Endothelial cell of umbilical vein (primary cell): ENCODE measurements around the gene EDN2. TPM values are rescaled to one million over a fixed set of nuclear protein-coding genes. Genes with fewer than 3 reads are reported as not detected.
A peak's percentile ranks its signal among the peaks of the same experiment; 100 is the strongest.

Experiments used
- BruUV-seq: library from RNA; stranded (reverse); fragments of 400-500 nt; replicated peaks from 2 replicates; lab custom pipeline; 2021; lab: Mats Ljungman, UMichigan
- CTCF ChIA-PET: fragments of 300-600, 350-600 bp; sonication (Branson Sonifier 250); formaldehyde crosslinking; loops from one replicate; lab custom pipeline; 2021; ENCODE audit warnings: antibody characterized with exemption, inconsistent platforms; lab: Charles Lee
- POLR2A ChIA-PET: fragments of 300-600, 350-600 bp; sonication (Branson Sonifier 250); formaldehyde crosslinking; loops from one replicate; lab custom pipeline; 2021; ENCODE audit warnings: antibody characterized with exemption, inconsistent platforms; lab: Charles Lee
- DNase-seq: peaks from one replicate; pipeline ENCODE4 v3.0.0-alpha.2; 2011; ENCODE audit warnings: low read depth, low spot score
- FAIRE-seq: peaks from 2 replicates; lab custom pipeline; 2011; peaks lifted over from hg19 to GRCh38; lab: Jason Lieb, UNC
- H2AFZ ChIP-seq: 2 replicates; pipeline ENCODE4 v1.6.0; 2012; ENCODE audit warnings: low read depth, low read length, control low read depth, inconsistent platforms
- H3K27ac ChIP-seq: 2 replicates; pipeline ENCODE4 v1.5.1; 2011; ENCODE audit warnings: low read depth, mild to moderate bottlenecking, control low read depth, low read length, moderate library complexity; ENCODE audit not compliant: insufficient read depth
- H3K27me3 ChIP-seq, 2 experiments: 2 replicates each; pipeline versions ENCODE4 v1.6.0 to v1.6.1; 2011; ENCODE audit warnings: low read length in 2 of 2, mixed read lengths in 1 of 2; ENCODE audit not compliant: control insufficient read depth in 2 of 2, insufficient read depth in 2 of 2
- H3K36me3 ChIP-seq, 2 experiments: 2 replicates in 1 of 2; 3 replicates in 1 of 2; pipeline ENCODE4 v1.5.1; 2011; ENCODE audit warnings: low read length in 2 of 2, mild to moderate bottlenecking in 1 of 2, moderate library complexity in 1 of 2; ENCODE audit not compliant: control insufficient read depth in 2 of 2, insufficient read depth in 2 of 2; ENCODE audit errors: extremely low read depth in 1 of 2
- H3K4me1 ChIP-seq: 3 replicates; pipeline ENCODE4 v1.5.1; 2011; ENCODE audit warnings: mild to moderate bottlenecking, low read length; ENCODE audit not compliant: control insufficient read depth, insufficient read depth; ENCODE audit errors: extremely low read depth
- H3K4me2 ChIP-seq: 2 replicates; pipeline ENCODE4 v1.6.1; 2011; ENCODE audit warnings: low read length, control low read depth, mixed read lengths; ENCODE audit not compliant: insufficient read depth
- H3K4me3 ChIP-seq, 3 experiments: fragments of 200-600 bp in 1 of 3; sonication (generic), shearing (Covaris generic) in 1 of 3; replicated peaks in 1 of 3; 2 replicates each; pipeline ENCODE4 v1.5.1; 2011 to 2016; ENCODE audit warnings: control low read depth in 3 of 3, low read length in 3 of 3, mild to moderate bottlenecking in 2 of 3, inconsistent platforms in 1 of 3, low read depth in 1 of 3, moderate library complexity in 1 of 3; ENCODE audit not compliant: insufficient read depth in 1 of 3
- H3K79me2 ChIP-seq: 2 replicates; pipeline ENCODE4 v1.6.0; 2012; ENCODE audit warnings: low read length, inconsistent platforms; ENCODE audit not compliant: control insufficient read depth, insufficient read depth
- H3K9ac ChIP-seq: replicated peaks from 2 replicates; pipeline ENCODE3; 2011; ENCODE audit warnings: low read length, control low read depth; ENCODE audit not compliant: insufficient read depth; ENCODE audit errors: extremely low read depth
- H3K9me1 ChIP-seq: replicated peaks from 3 replicates; pipeline ENCODE4 v1.6.0; 2011; ENCODE audit warnings: mild to moderate bottlenecking, low read length; ENCODE audit not compliant: control insufficient read depth, insufficient read depth; ENCODE audit errors: extremely low read depth
- H3K9me3 ChIP-seq: replicated peaks from 2 replicates; pipeline ENCODE4 v1.5.1; 2012; ENCODE audit warnings: low read length, inconsistent platforms; ENCODE audit not compliant: control insufficient read depth, insufficient read depth
- H4K20me1 ChIP-seq: replicated peaks from 2 replicates; pipeline ENCODE3; 2011; ENCODE audit warnings: mild to moderate bottlenecking, low read length; ENCODE audit not compliant: control insufficient read depth, insufficient read depth; ENCODE audit errors: extremely low read depth
- EZH2 ChIP-seq: IDR thresholded peaks from 2 replicates; pipeline ENCODE4 v1.6.1; 2012; ENCODE audit warnings: borderline replicate concordance, low read depth, mild to moderate bottlenecking, moderate library complexity, low read length, inconsistent platforms; ENCODE audit not compliant: severe bottlenecking
- FOS ChIP-seq: IDR thresholded peaks from 2 replicates; pipeline ENCODE4 v1.6.1; 2011; ENCODE audit warnings: mild to moderate bottlenecking, low read length, moderate library complexity, borderline replicate concordance; ENCODE audit not compliant: insufficient read depth
- GATA2 ChIP-seq: IDR thresholded peaks from 2 replicates; pipeline ENCODE4 v1.7.0; 2011; ENCODE audit warnings: low read depth, mild to moderate bottlenecking, moderate library complexity, mixed read lengths, low read length; ENCODE audit not compliant: insufficient read length, insufficient read depth
- JUN ChIP-seq: IDR thresholded peaks from 2 replicates; pipeline ENCODE4 v1.6.1; 2011; ENCODE audit warnings: borderline replicate concordance, low read depth; ENCODE audit not compliant: insufficient read length, insufficient read depth
- MYC ChIP-seq: IDR thresholded peaks from one replicate; pipeline ENCODE4 v1.6.1; 2011; ENCODE audit warnings: mild to moderate bottlenecking, low read depth, low read length
- POLR2A ChIP-seq: IDR thresholded peaks from 2 replicates; pipeline ENCODE4 v1.6.1; 2012; ENCODE audit warnings: low read depth, mild to moderate bottlenecking, control low read depth, low read length
- POLR2AphosphoS5 ChIP-seq: IDR thresholded peaks from 2 replicates; pipeline ENCODE4 v1.6.1; 2012; ENCODE audit warnings: low read depth, mild to moderate bottlenecking, control low read depth, low read length, moderate library complexity; ENCODE audit not compliant: insufficient read depth
- dilution Hi-C: fragments of 300-500 bp; cut with MboI; formaldehyde crosslinking; loops from one replicate; pipeline ENCODE4 v1.15.0; 2019; ENCODE audit warnings: low sequenced_read_pairs; ENCODE audit not compliant: extremely low pct_ligation_motif_present
- intact Hi-C: fragments of 100-400 bp; cut with micrococcal nuclease; formaldehyde crosslinking; loops from one replicate; pipeline ENCODE4 v1.10.0; 2022
- polyA plus RNA-seq, 4 experiments: library from polyadenylated mRNA; depleted of rRNA in 3 of 4; stranded (reverse) in 3 of 4; unstranded in 1 of 4; fragments of >200 nt; gene quantifications; 2 replicates each; pipeline versions ENCODE4 v1.2.1 to v1.2.3, GENCODE V29; 2011 to 2012; ENCODE audit warnings: missing spikeins in 1 of 4
- total RNA-seq: library from RNA; stranded (reverse); gene quantifications from 2 replicates; pipeline ENCODE4 v1.2.3, GENCODE V29; 2021
- TF ChIP-seq, protein P1 (sequence below): IDR thresholded peaks from 2 replicates; pipeline ENCODE4 v1.6.1; 2011; ENCODE audit not compliant: insufficient read depth, insufficient read length
- TF ChIP-seq, protein P2 (sequence below), 2 donors: IDR thresholded peaks; 1 replicate in 1 of 2; 2 replicates in 1 of 2; pipeline ENCODE4 v1.5.1; 2011; ENCODE audit warnings: low read length in 2 of 2, mild to moderate bottlenecking in 2 of 2, moderate library complexity in 2 of 2, control low read depth in 1 of 2, inconsistent platforms in 1 of 2, low read depth in 1 of 2; ENCODE audit not compliant: insufficient read depth in 1 of 2; ENCODE audit errors: extremely low read depth in 1 of 2

Gene EDN2
- total and polyA plus RNA-seq, 2 donors (not counting 3 experiments of a cell fraction or from before 2014, with no cell fraction given), result not detected

DNA sequence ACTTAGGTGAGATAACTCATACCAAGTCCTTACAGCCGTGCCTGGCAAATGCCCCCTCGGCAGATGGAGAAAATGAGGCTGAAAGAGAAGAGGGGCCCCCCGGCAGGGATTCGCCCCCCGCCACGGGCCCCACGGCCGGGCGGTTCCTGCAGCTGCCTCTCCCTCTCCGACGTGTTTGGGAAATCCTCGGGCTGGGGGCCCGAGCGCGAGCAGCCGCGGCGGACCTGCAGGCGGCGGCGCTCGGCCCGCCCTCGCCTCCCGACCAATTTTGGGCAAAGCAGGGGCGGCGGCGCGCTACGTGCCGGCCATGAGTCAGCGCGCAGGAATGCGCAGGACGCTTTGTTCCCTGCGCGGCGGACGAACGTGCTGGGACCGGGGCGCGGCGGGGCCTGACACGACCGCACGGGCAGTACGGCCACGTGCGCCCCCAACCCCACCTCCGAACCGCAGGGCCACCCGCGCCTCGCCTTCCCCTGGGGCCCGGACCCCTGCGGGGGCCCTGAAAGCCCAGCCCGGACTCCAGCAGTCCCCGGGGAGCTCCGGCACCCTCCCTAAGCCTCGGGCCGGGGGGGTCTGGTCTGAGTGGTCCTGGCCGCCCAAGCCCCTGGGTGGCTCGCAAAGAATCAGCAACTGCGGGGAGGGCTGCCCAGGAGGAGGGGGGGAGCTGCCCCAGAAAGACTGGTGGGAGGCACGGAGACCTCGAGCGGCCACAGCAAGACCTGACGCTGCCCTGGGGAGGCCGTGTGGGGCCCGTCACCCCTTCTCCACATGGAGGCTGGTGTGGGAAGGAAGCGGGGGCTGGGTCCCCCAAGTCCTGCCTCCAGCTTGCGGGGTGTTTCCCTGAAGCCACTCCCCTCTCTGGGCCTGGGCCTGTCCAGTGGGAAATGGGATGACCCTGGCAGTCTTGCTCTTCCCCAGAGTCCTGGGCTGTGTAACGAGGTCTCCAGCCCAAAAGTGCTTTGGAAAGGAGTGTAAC lies 11.9 kb upstream of the EDN2 start:
- CTCF ChIA-PET, result interaction anchor here (3.2 kb wide), 1 partner anchor 20 kb away, joined by 13 read pairs; no protein-coding TSS in a partner anchor
- FAIRE-seq, result peak; percentile 80
- TF ChIP-seq GATA2, result no peak
- TF ChIP-seq, protein P1, sequence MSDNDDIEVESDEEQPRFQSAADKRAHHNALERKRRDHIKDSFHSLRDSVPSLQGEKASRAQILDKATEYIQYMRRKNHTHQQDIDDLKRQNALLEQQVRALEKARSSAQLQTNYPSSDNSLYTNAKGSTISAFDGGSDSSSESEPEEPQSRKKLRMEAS, result peak; percentile 79
- peak; percentile 28 for TF ChIP-seq JUN
- TF ChIP-seq FOS, result peak; percentile 88
- no peak for TF ChIP-seq EZH2
- TF ChIP-seq MYC, result peak; percentile 72
- TF ChIP-seq POLR2AphosphoS5, result peak; percentile 85
- no peak for TF ChIP-seq POLR2A
- TF ChIP-seq, protein P2, sequence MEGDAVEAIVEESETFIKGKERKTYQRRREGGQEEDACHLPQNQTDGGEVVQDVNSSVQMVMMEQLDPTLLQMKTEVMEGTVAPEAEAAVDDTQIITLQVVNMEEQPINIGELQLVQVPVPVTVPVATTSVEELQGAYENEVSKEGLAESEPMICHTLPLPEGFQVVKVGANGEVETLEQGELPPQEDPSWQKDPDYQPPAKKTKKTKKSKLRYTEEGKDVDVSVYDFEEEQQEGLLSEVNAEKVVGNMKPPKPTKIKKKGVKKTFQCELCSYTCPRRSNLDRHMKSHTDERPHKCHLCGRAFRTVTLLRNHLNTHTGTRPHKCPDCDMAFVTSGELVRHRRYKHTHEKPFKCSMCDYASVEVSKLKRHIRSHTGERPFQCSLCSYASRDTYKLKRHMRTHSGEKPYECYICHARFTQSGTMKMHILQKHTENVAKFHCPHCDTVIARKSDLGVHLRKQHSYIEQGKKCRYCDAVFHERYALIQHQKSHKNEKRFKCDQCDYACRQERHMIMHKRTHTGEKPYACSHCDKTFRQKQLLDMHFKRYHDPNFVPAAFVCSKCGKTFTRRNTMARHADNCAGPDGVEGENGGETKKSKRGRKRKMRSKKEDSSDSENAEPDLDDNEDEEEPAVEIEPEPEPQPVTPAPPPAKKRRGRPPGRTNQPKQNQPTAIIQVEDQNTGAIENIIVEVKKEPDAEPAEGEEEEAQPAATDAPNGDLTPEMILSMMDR (IDR thresholded peaks at IDR 0.05; ENCODE audit: extremely low read depth in 1 of 2, insufficient read depth in 1 of 2, low read depth in 1 of 2, low read length in 2 of 2), result no peak
- Histone ChIP-seq H3K9ac (peak overlapping the region; percentile 73), H3K36me3 (no peaks in the 10 kb centered on the region), H3K9me3 (no peaks in the 10 kb centered on the region), H2AFZ (peak overlapping the region; percentile 58), H3K4me2 (peak overlapping the region; percentile 48), H3K27me3 (no peaks in the 10 kb centered on the region), H3K9me1 (no peaks in the 10 kb centered on the region), H4K20me1 (no peaks in the 10 kb centered on the region), H3K4me3 (peak overlapping the region in 2 of 3 experiments; percentile 12 to 27), H3K79me2 (no peaks in the 10 kb centered on the region), H3K27ac (peak overlapping the region; percentile 88), H3K4me1 (peaks cover 22% of the 10 kb centered on the region)
- POLR2A ChIA-PET, result interaction anchor here (0.6 to 1.3 kb wide), 2 partner anchors 18 to 20 kb away, joined by 3 read pairs; no protein-coding TSS in a partner anchor
- dilution Hi-C loops (no loop called here), intact Hi-C loops (loop anchor here (1.0 kb wide), 2 partner anchors 11 to 20 kb away; no protein-coding TSS in a partner anchor)
- BruUV-seq, result TSS peak; percentile 70
- DNase-seq, result peak; percentile 60
